HEK293 (cell line): ENCODE measurements around the gene YIPF4.

ENCODE experiments used
- CTCF ChIA-PET: fragments of 350-600 bp; formaldehyde crosslinking; extraction: SDS; loops from one replicate; lab custom pipeline; 2021; ENCODE audit warnings: antibody characterized with exemption; lab: Yijun Ruan, JAX
- POLR2A ChIA-PET: fragments of 300-600 bp; formaldehyde crosslinking; extraction: SDS; loops from one replicate; lab custom pipeline; 2020; ENCODE audit warnings: antibody characterized with exemption, inconsistent platforms; lab: Yijun Ruan, JAX
- H3K27ac ChIP-seq: fragments of 200-500 bp; sonication (Bioruptor generic); 2 replicates; pipeline ENCODE4 v1.5.1; 2014; ENCODE audit warnings: low read depth, low read length, control low read depth, inconsistent platforms; ENCODE audit errors: extremely low read depth
- H3K36me3 ChIP-seq, 2 experiments: fragments of 200-500 bp in 1 of 2; sonication (Bioruptor generic) in 1 of 2; 1 replicate in 1 of 2; 2 replicates in 1 of 2; pipeline ENCODE4 v1.5.1; 2014 to 2017; ENCODE audit warnings: inconsistent platforms in 2 of 2, low read length in 2 of 2; ENCODE audit not compliant: control insufficient read depth in 2 of 2, insufficient read depth in 1 of 2
- H3K4me1 ChIP-seq: fragments of 200-500 bp; sonication (Bioruptor generic); 2 replicates; pipeline ENCODE4 v1.5.1; 2014; ENCODE audit warnings: mild to moderate bottlenecking, low read length, inconsistent platforms; ENCODE audit not compliant: control insufficient read depth, insufficient read depth
- H3K4me3 ChIP-seq: 2 replicates; pipeline ENCODE4 v1.5.1; 2011; ENCODE audit warnings: low read depth, mild to moderate bottlenecking, control low read depth, low read length, moderate library complexity
- H3K9me3 ChIP-seq: fragments of 200-500 bp; sonication (Bioruptor generic); 2 replicates; pipeline ENCODE4 v1.5.1; 2014; ENCODE audit warnings: low read depth, low read length, inconsistent platforms; ENCODE audit not compliant: control insufficient read depth, insufficient read depth
- YY1 ChIP-seq: fragments of 450-650 bp; formaldehyde crosslinking; IDR thresholded peaks from 2 replicates; pipeline ENCODE4 v1.5.1; 2018; ENCODE audit warnings: missing biosample characterization, missing genetic modification characterization
- ZBTB48 ChIP-seq: fragments of 450-650 bp; formaldehyde crosslinking; IDR thresholded peaks from 2 replicates; pipeline ENCODE4 v1.5.1; 2016; ENCODE audit warnings: missing biosample characterization, missing genetic modification characterization
- ZBTB8A ChIP-seq: fragments of 450-650 bp; formaldehyde crosslinking; IDR thresholded peaks from 2 replicates; pipeline ENCODE4 v1.5.1; 2016; ENCODE audit warnings: missing biosample characterization, missing genetic modification characterization
- ZNF174 ChIP-seq: fragments of 450-650 bp; formaldehyde crosslinking; IDR thresholded peaks from 2 replicates; pipeline ENCODE4 v1.5.0; 2017; ENCODE audit warnings: missing biosample characterization, mild to moderate bottlenecking, missing genetic modification characterization
- ZNF19 ChIP-seq: fragments of 450-650 bp; formaldehyde crosslinking; IDR thresholded peaks from 2 replicates; pipeline ENCODE4; 2016; ENCODE audit warnings: missing biosample characterization, missing genetic modification characterization, low read depth
- ZNF211 ChIP-seq: fragments of 450-650 bp; formaldehyde crosslinking; IDR thresholded peaks from 2 replicates; pipeline ENCODE4 v1.5.1; 2016; ENCODE audit warnings: low read depth, missing biosample characterization, missing genetic modification characterization
- ZNF239 ChIP-seq: fragments of 450-650 bp; formaldehyde crosslinking; IDR thresholded peaks from 2 replicates; pipeline ENCODE4 v1.5.1; 2016; ENCODE audit warnings: missing biosample characterization, missing genetic modification characterization
- ZNF341 ChIP-seq: fragments of 450-650 bp; formaldehyde crosslinking; IDR thresholded peaks from 2 replicates; pipeline ENCODE4; 2016; ENCODE audit warnings: low read depth, missing biosample characterization, missing genetic modification characterization
- ZNF354C ChIP-seq: fragments of 450-650 bp; formaldehyde crosslinking; IDR thresholded peaks from 2 replicates; pipeline ENCODE4 v1.5.1; 2016; ENCODE audit warnings: missing biosample characterization, missing genetic modification characterization, low read depth, borderline replicate concordance
- ZNF426 ChIP-seq: fragments of 450-650 bp; formaldehyde crosslinking; IDR thresholded peaks from 2 replicates; pipeline ENCODE4 v1.5.1; 2017; ENCODE audit warnings: missing biosample characterization, missing genetic modification characterization, mild to moderate bottlenecking, inconsistent platforms, moderate library complexity
- ZNF624 ChIP-seq: fragments of 450-650 bp; formaldehyde crosslinking; IDR thresholded peaks from 2 replicates; pipeline ENCODE4 v1.5.1; 2017; ENCODE audit warnings: missing biosample characterization, missing genetic modification characterization
- ZNF747 ChIP-seq: fragments of 450-650 bp; formaldehyde crosslinking; IDR thresholded peaks from 2 replicates; pipeline ENCODE4 v1.5.1; 2016; ENCODE audit warnings: missing biosample characterization, missing genetic modification characterization
- TF ChIP-seq, protein P1 (sequence below): fragments of 450-650 bp; formaldehyde crosslinking; conservative IDR thresholded peaks from 2 replicates; pipeline ENCODE4 v1.5.1; 2016; ENCODE audit warnings: low read depth, missing biosample characterization, missing genetic modification characterization
- TF ChIP-seq, protein P2 (sequence below): fragments of 450-650 bp; formaldehyde crosslinking; IDR thresholded peaks from 2 replicates; pipeline ENCODE4 v1.5.1; 2017; ENCODE audit warnings: missing biosample characterization, missing genetic modification characterization

Gene YIPF4

DNA sequence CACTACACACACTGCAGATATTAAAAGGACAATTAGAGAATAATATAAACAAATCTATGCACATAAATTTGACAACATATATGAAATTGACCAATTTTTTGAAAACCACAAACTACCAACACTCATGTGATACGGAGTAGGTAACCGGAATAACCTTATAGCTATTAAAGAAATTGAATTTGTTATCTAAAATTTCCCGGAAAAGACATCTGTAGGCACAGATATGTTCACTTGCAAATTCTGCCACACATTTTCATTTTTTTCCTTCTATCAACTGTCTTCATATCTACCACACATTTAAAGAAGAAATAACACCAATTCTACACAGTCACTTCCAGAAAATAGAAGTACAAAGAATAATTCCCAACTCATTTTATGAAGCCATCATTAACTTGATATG lies 35.4 kb upstream of the YIPF4 start (continued):
- TF ChIP-seq, protein P1, sequence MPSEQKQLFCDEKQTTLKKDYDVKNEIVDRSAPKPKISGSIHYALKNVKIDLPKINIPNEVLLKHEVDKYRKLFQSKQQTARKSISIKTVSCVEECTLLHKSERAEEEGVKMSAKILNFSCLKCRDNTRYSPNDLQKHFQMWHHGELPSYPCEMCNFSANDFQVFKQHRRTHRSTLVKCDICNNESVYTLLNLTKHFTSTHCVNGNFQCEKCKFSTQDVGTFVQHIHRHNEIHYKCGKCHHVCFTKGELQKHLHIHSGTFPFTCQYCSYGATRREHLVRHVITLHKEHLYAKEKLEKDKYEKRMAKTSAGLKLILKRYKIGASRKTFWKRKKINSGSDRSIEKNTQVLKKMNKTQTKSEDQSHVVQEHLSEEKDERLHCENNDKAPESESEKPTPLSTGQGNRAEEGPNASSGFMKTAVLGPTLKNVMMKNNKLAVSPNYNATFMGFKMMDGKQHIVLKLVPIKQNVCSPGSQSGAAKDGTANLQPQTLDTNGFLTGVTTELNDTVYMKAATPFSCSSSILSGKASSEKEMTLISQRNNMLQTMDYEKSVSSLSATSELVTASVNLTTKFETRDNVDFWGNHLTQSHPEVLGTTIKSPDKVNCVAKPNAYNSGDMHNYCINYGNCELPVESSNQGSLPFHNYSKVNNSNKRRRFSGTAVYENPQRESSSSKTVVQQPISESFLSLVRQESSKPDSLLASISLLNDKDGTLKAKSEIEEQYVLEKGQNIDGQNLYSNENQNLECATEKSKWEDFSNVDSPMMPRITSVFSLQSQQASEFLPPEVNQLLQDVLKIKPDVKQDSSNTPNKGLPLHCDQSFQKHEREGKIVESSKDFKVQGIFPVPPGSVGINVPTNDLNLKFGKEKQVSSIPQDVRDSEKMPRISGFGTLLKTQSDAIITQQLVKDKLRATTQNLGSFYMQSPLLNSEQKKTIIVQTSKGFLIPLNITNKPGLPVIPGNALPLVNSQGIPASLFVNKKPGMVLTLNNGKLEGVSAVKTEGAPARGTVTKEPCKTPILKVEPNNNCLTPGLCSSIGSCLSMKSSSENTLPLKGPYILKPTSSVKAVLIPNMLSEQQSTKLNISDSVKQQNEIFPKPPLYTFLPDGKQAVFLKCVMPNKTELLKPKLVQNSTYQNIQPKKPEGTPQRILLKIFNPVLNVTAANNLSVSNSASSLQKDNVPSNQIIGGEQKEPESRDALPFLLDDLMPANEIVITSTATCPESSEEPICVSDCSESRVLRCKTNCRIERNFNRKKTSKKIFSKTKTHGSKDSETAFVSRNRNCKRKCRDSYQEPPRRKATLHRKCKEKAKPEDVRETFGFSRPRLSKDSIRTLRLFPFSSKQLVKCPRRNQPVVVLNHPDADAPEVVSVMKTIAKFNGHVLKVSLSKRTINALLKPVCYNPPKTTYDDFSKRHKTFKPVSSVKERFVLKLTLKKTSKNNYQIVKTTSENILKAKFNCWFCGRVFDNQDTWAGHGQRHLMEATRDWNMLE (tag by site-specific recombination) = no peak

DNA sequence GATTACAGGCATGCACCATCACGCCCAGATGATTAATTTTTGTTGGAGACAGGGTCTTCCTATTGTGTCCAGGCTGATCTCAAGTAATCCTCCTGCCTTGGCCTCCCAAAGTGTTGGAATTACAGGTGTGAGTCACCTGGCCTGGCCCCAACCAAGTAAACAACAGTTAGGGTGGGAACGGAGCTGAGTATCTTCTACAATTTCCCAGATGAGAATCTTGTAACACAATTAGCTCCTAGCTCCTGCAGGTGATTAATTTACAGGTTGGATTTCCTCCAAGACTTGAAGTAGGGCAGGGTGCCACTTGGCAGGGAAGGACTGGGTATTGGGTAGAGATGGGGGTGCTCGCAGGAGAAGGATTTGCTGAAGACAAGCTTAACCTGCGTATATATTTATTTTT lies 30.8 kb upstream of the YIPF4 start:
- Histone ChIP-seq H3K36me3 (no peaks in the 10 kb centered on the region), H3K4me1 (no peaks in the 10 kb centered on the region), H3K9me3 (no peaks in the 10 kb centered on the region), H3K4me3 (no peak overlapping the region), H3K27ac (no peak overlapping the region)
- TF ChIP-seq, protein P2, sequence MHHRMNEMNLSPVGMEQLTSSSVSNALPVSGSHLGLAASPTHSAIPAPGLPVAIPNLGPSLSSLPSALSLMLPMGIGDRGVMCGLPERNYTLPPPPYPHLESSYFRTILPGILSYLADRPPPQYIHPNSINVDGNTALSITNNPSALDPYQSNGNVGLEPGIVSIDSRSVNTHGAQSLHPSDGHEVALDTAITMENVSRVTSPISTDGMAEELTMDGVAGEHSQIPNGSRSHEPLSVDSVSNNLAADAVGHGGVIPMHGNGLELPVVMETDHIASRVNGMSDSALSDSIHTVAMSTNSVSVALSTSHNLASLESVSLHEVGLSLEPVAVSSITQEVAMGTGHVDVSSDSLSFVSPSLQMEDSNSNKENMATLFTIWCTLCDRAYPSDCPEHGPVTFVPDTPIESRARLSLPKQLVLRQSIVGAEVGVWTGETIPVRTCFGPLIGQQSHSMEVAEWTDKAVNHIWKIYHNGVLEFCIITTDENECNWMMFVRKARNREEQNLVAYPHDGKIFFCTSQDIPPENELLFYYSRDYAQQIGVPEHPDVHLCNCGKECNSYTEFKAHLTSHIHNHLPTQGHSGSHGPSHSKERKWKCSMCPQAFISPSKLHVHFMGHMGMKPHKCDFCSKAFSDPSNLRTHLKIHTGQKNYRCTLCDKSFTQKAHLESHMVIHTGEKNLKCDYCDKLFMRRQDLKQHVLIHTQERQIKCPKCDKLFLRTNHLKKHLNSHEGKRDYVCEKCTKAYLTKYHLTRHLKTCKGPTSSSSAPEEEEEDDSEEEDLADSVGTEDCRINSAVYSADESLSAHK (tag by site-specific recombination) = no peak
- TF ChIP-seq ZBTB48 (no peak), ZNF747 (tag by site-specific recombination) (no peak), ZNF624 (no peak), ZBTB8A (tag by site-specific recombination) (no peak), YY1 (tag by site-specific recombination) (no peak), ZNF426 (tag by site-specific recombination) (no peak), ZNF341 (tag by site-specific recombination) (no peak), ZNF211 (no peak), ZNF19 (tag by site-specific recombination) (no peak)
- ChIA-PET CTCF (no interaction called here), POLR2A (no interaction called here)

DNA sequence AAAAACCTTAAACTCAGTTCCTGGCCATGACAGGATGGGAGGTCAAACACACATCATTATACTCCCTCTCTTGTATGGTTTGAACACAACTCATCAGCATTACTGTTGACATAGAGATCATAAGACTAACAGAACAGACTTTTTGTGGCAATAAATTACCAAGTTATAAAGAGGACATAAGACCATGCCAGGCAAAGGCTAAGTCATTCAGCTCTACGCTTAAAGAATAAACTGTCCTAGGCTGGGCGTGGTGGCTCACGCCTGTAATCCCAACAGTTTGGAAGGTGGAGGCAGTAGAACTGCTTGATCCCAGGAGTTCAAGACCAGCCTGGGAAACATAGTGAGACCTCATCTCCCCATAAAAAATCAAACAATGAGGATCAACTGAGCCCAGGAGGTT lies 29.4 kb upstream of the YIPF4 start:
- POLR2A ChIA-PET = no interaction called here
- Histone ChIP-seq H3K4me1 (no peaks in the 10 kb centered on the region), H3K9me3 (no peaks in the 10 kb centered on the region), H3K4me3 (no peak overlapping the region), H3K36me3 (no peaks in the 10 kb centered on the region), H3K27ac (no peak overlapping the region)
- CTCF ChIA-PET = no interaction called here
- no peak for TF ChIP-seq ZNF354C (tag by site-specific recombination)
- no peak for TF ChIP-seq ZNF341 (tag by site-specific recombination)
- TF ChIP-seq ZNF239 = no peak
- TF ChIP-seq ZNF174 (tag by site-specific recombination) = no peak
- TF ChIP-seq, protein P2 (tag by site-specific recombination) = no peak
